H9 (cell line): Measurements from ENCODE around the gene ADGRL2. TPM values are rescaled to one million over a fixed set of nuclear protein-coding genes. Genes with fewer than 3 reads are reported as not detected.

Experiments used
- DNase-seq: peaks from one replicate; pipeline ENCODE4 v3.0.0-alpha.2; 2017
- H2AFZ ChIP-seq: one replicate; pipeline ENCODE4 v1.6.1; 2013; ENCODE audit warnings: mild to moderate bottlenecking, low read length, control low read depth, moderate library complexity
- H2AK5ac ChIP-seq: 2 replicates; pipeline ENCODE4 v1.6.1; 2013; ENCODE audit warnings: low read length, control low read depth, mixed read lengths; ENCODE audit not compliant: insufficient read length
- H2BK120ac ChIP-seq: one replicate; pipeline ENCODE4 v1.6.1; 2013; ENCODE audit warnings: low read depth, mild to moderate bottlenecking, low read length, control low read depth, inconsistent platforms; ENCODE audit not compliant: poor library complexity, severe bottlenecking
- H2BK12ac ChIP-seq: 2 replicates; pipeline ENCODE4 v1.6.1; 2013; ENCODE audit warnings: low read length, control low read depth, mixed read lengths, low read depth; ENCODE audit not compliant: insufficient read length
- H2BK15ac ChIP-seq: 2 replicates; pipeline ENCODE4 v1.6.1; 2013; ENCODE audit warnings: low read depth, low read length, control low read depth
- H2BK20ac ChIP-seq: one replicate; pipeline ENCODE4 v1.6.1; 2013; ENCODE audit warnings: low read depth, mild to moderate bottlenecking, low read length, control low read depth, inconsistent platforms; ENCODE audit not compliant: poor library complexity, severe bottlenecking
- H2BK5ac ChIP-seq: 2 replicates; pipeline ENCODE4 v1.6.1; 2013; ENCODE audit warnings: low read length, control low read depth, mixed read lengths; ENCODE audit not compliant: insufficient read length
- H3K14ac ChIP-seq: 2 replicates; pipeline ENCODE4 v1.6.1; 2013; ENCODE audit warnings: low read length, control low read depth; ENCODE audit not compliant: insufficient read depth
- H3K18ac ChIP-seq: 2 replicates; pipeline ENCODE4 v1.6.1; 2013; ENCODE audit warnings: low read depth, mild to moderate bottlenecking, mixed read lengths, low read length, control low read depth; ENCODE audit not compliant: insufficient read length
- H3K23ac ChIP-seq: 2 replicates; pipeline ENCODE4 v1.6.1; 2013; ENCODE audit warnings: low read length, control low read depth, mixed read lengths, low read depth; ENCODE audit not compliant: insufficient read length
- H3K23me2 ChIP-seq: 2 replicates; pipeline ENCODE4 v1.6.1; 2013; ENCODE audit warnings: low read depth, mild to moderate bottlenecking, mixed read lengths, low read length, control low read depth; ENCODE audit not compliant: insufficient read length, poor library complexity, severe bottlenecking
- H3K27ac ChIP-seq: 2 replicates; pipeline ENCODE4 v1.5.1; 2013; ENCODE audit warnings: low read length, control low read depth, mixed read lengths, low read depth; ENCODE audit not compliant: insufficient read length
- H3K27me3 ChIP-seq: 2 replicates; pipeline ENCODE4 v1.6.1; 2013; ENCODE audit warnings: low read length, control low read depth, inconsistent platforms; ENCODE audit not compliant: insufficient read depth
- H3K4ac ChIP-seq: 2 replicates; pipeline ENCODE4 v1.6.1; 2013; ENCODE audit warnings: low read depth, mild to moderate bottlenecking, control low read depth, inconsistent platforms, low read length, moderate library complexity
- H3K4me1 ChIP-seq: 2 replicates; pipeline ENCODE4 v1.6.1; 2013; ENCODE audit warnings: low read length, control low read depth, inconsistent platforms; ENCODE audit not compliant: insufficient read depth
- H3K4me2 ChIP-seq: 2 replicates; pipeline ENCODE4 v1.6.1; 2013; ENCODE audit warnings: low read length, control low read depth, mixed read lengths; ENCODE audit not compliant: insufficient read length, insufficient read depth
- H3K56ac ChIP-seq: 2 replicates; pipeline ENCODE4 v1.6.1; 2013; ENCODE audit warnings: low read depth, mild to moderate bottlenecking, mixed read lengths, low read length, control low read depth; ENCODE audit not compliant: insufficient read length
- H3K79me1 ChIP-seq: 2 replicates; pipeline ENCODE4 v1.6.1; 2013; ENCODE audit warnings: low read depth, mild to moderate bottlenecking, moderate library complexity, low read length, control low read depth, inconsistent platforms; ENCODE audit not compliant: insufficient read depth, poor library complexity, severe bottlenecking
- H3K79me2 ChIP-seq: 2 replicates; pipeline ENCODE4 v1.6.1; 2013; ENCODE audit warnings: low read length, control low read depth, inconsistent platforms; ENCODE audit not compliant: insufficient read depth
- H3K9ac ChIP-seq: 2 replicates; pipeline ENCODE4 v1.6.1; 2013; ENCODE audit warnings: low read length, control low read depth, mixed read lengths; ENCODE audit not compliant: insufficient read length; ENCODE audit errors: extremely low read depth
- H3K9me3 ChIP-seq: one replicate; pipeline ENCODE4 v1.6.1; 2013; ENCODE audit warnings: low read depth, low read length, inconsistent platforms; ENCODE audit not compliant: control insufficient read depth
- H3T11ph ChIP-seq: one replicate; pipeline ENCODE4 v1.6.1; 2013; ENCODE audit warnings: mild to moderate bottlenecking, low read length, control low read depth, inconsistent platforms
- H4K20me1 ChIP-seq: one replicate; pipeline ENCODE4 v1.6.1; 2013; ENCODE audit not compliant: control insufficient read depth, insufficient read length, insufficient read depth
- H4K5ac ChIP-seq: 2 replicates; pipeline ENCODE4 v1.6.1; 2013; ENCODE audit warnings: low read depth, mild to moderate bottlenecking, mixed read lengths, low read length, control low read depth; ENCODE audit not compliant: insufficient read length
- H4K8ac ChIP-seq: replicated peaks from 2 replicates; pipeline ENCODE4 v1.6.1; 2013; ENCODE audit warnings: low read length, control low read depth, mixed read lengths, low read depth; ENCODE audit not compliant: insufficient read length
- H4K91ac ChIP-seq: 2 replicates; pipeline ENCODE4 v1.6.1; 2013; ENCODE audit warnings: low read depth, mild to moderate bottlenecking, moderate library complexity, mixed read lengths, low read length, control low read depth; ENCODE audit not compliant: insufficient read length
- H3K27ac Mint-ChIP-seq, 3 experiments: 2 replicates in 2 of 3; 3 replicates in 1 of 3; pipeline ENCODE4 v1.8.0; 2020 to 2021; ENCODE audit warnings: mixed read lengths in 3 of 3, mild to moderate bottlenecking in 1 of 3, moderate library complexity in 1 of 3
- H3K27me3 Mint-ChIP-seq: 2 replicates; pipeline ENCODE4 v1.8.0; 2021; ENCODE audit warnings: low read depth, mild to moderate bottlenecking, moderate library complexity, mixed read lengths
- H3K36me3 Mint-ChIP-seq, 3 experiments: 2 replicates in 2 of 3; 3 replicates in 1 of 3; pipeline ENCODE4 v1.8.0; 2020 to 2021; ENCODE audit warnings: low read depth in 3 of 3, mixed read lengths in 3 of 3; ENCODE audit not compliant: insufficient read depth in 1 of 3
- H3K4me1 Mint-ChIP-seq, 2 experiments: 2 replicates each; pipeline ENCODE4 v1.8.0; 2020; ENCODE audit warnings: mixed read lengths in 2 of 2
- H3K4me3 Mint-ChIP-seq, 2 experiments: 2 replicates in 1 of 2; 3 replicates in 1 of 2; pipeline ENCODE4 v1.8.0; 2020 to 2021; ENCODE audit warnings: mild to moderate bottlenecking in 2 of 2, mixed read lengths in 2 of 2, moderate library complexity in 1 of 2
- H3K9me3 Mint-ChIP-seq, 2 experiments: 2 replicates in 1 of 2; 3 replicates in 1 of 2; pipeline ENCODE4 v1.8.0; 2020; ENCODE audit warnings: mild to moderate bottlenecking in 2 of 2, mixed read lengths in 2 of 2, moderate library complexity in 1 of 2
- whole genome bisulfite sequencing: extraction: QIAGEN DNeasy Blood & Tissue Kit; methylation state at CpG from one replicate; pipeline ENCODE4 v1.1.7; 2013; ENCODE audit warnings: missing lambda C conversion rate, low lambda C conversion rate, mixed read lengths; ENCODE audit not compliant: insufficient read length; ENCODE audit errors: extremely low coverage; 5-methylcytosine and 5-hydroxymethylcytosine counted together
- total RNA-seq: library from RNA; stranded (reverse); gene quantifications from 2 replicates; pipeline ENCODE4 v1.2.1, GENCODE V29; 2021
- TF ChIP-seq, protein P1 (sequence below): fragments of 200-600 bp; sonication (generic); conservative IDR thresholded peaks from 3 replicates; pipeline ENCODE4 v1.8.0; 2021; ENCODE audit warnings: antibody characterized with exemption, mild to moderate bottlenecking

ADGRL2 gene
- total RNA-seq, 1 experiment from 2014 or later, result 119 TPM

GRCh38 chr1:81921344-81921743, 120.6 kb downstream of the ADGRL2 start:
- H2BK12ac ChIP-seq, result no peak overlapping the region
- peaks cover 52 to 79% of the 10 kb centered on the region in 2 experiments for H3K4me1 Mint-ChIP-seq
- H3K18ac ChIP-seq, result no peak overlapping the region
- no peak overlapping the region for H2BK20ac ChIP-seq
- H3K27me3 ChIP-seq, result no peaks in the 10 kb centered on the region
- peaks cover 4% of the 10 kb centered on the region for H3K79me1 ChIP-seq
- H4K20me1 ChIP-seq, result no peaks in the 10 kb centered on the region
- no peaks in the 10 kb centered on the region for H3K23me2 ChIP-seq
- no peak overlapping the region for H3K9ac ChIP-seq
- DNase-seq, result no peak
- no peak overlapping the region for H2BK120ac ChIP-seq
- no peak overlapping the region for H3K23ac ChIP-seq
- H3T11ph ChIP-seq, result no peak overlapping the region
- H3K79me2 ChIP-seq, result no peaks in the 10 kb centered on the region; the same call in 1 of the 2 replicates
- no peak overlapping the region for H3K14ac ChIP-seq
- H4K8ac ChIP-seq, result no peak overlapping the region
- no CpG with 5 or more reads among the region's 4 CpGs for WGBS
- H2AFZ ChIP-seq, result no peak overlapping the region
- no peak overlapping the region for H4K5ac ChIP-seq
- no peak overlapping the region for H3K4ac ChIP-seq
- H2BK15ac ChIP-seq, result no peak overlapping the region
- peaks cover 0 to 4% (median 0%) of the 10 kb centered on the region in 3 experiments; a peak in 1 of 7 replicates for H3K36me3 Mint-ChIP-seq
- H3K4me3 Mint-ChIP-seq, result no peak overlapping the region
- no peak overlapping the region for H3K27ac ChIP-seq
- H2BK5ac ChIP-seq, result no peak overlapping the region
- no peaks in the 10 kb centered on the region for H3K9me3 ChIP-seq
- no peak overlapping the region for H3K56ac ChIP-seq
- TF ChIP-seq, protein P1, sequence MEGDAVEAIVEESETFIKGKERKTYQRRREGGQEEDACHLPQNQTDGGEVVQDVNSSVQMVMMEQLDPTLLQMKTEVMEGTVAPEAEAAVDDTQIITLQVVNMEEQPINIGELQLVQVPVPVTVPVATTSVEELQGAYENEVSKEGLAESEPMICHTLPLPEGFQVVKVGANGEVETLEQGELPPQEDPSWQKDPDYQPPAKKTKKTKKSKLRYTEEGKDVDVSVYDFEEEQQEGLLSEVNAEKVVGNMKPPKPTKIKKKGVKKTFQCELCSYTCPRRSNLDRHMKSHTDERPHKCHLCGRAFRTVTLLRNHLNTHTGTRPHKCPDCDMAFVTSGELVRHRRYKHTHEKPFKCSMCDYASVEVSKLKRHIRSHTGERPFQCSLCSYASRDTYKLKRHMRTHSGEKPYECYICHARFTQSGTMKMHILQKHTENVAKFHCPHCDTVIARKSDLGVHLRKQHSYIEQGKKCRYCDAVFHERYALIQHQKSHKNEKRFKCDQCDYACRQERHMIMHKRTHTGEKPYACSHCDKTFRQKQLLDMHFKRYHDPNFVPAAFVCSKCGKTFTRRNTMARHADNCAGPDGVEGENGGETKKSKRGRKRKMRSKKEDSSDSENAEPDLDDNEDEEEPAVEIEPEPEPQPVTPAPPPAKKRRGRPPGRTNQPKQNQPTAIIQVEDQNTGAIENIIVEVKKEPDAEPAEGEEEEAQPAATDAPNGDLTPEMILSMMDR, result no peak
- no peak overlapping the region for H3K4me2 ChIP-seq
- H3K9me3 Mint-ChIP-seq, result no peaks in the 10 kb centered on the region
- peak overlapping the region in 1 of 3 experiments; percentile 59; a peak in 2 of 7 replicates for H3K27ac Mint-ChIP-seq
- H4K91ac ChIP-seq, result no peak overlapping the region
- H3K4me1 ChIP-seq, result no peaks in the 10 kb centered on the region; the same call in 1 of the 2 replicates
- no peaks in the 10 kb centered on the region for H3K27me3 Mint-ChIP-seq
- H2AK5ac ChIP-seq, result no peak overlapping the region
